ENCODE measurements around the gene PARD3. TPM values are rescaled to one million over a fixed set of nuclear protein-coding genes. Genes with fewer than 3 reads are reported as not detected.

Gene PARD3
- total RNA-seq, 1 donor from 2014 or later = 37.2 TPM

DNA sequence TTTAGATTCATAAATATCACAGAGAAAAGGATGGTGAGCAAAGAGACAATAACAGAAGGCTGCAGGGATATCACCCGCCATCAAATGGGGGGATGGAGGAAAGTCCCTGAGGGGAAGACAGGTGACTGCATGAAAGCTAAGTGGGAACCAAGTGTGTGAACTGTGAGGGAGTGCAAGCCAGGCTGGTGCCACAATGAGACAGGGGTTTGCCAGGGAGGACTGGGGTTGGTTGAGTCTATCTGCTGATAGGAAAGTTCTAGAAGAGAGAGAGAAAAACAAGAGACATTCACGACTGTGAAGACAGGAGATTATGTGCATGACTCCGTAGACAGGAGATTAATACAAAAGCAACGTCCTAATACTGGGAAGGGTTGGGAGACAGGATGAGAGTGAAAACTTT lies 376.4 kb downstream of the PARD3 start:
- DNase-seq (ENCODE audit: extremely low spot score, unreplicated experiment) = no peak
- Mint-ChIP-seq H3K4me3 (ENCODE audit: unreplicated experiment) (no peak overlapping the region), H3K27ac (ENCODE audit: unreplicated experiment) (no peak overlapping the region), H3K27me3 (ENCODE audit: unreplicated experiment) (no peaks in the 10 kb centered on the region), H3K36me3 (ENCODE audit: unreplicated experiment) (peaks cover 9% of the 10 kb centered on the region), H3K9me3 (ENCODE audit: unreplicated experiment) (no peaks in the 10 kb centered on the region), H3K4me1 (ENCODE audit: unreplicated experiment) (peaks cover 22% of the 10 kb centered on the region)
- TF ChIP-seq, protein P1, sequence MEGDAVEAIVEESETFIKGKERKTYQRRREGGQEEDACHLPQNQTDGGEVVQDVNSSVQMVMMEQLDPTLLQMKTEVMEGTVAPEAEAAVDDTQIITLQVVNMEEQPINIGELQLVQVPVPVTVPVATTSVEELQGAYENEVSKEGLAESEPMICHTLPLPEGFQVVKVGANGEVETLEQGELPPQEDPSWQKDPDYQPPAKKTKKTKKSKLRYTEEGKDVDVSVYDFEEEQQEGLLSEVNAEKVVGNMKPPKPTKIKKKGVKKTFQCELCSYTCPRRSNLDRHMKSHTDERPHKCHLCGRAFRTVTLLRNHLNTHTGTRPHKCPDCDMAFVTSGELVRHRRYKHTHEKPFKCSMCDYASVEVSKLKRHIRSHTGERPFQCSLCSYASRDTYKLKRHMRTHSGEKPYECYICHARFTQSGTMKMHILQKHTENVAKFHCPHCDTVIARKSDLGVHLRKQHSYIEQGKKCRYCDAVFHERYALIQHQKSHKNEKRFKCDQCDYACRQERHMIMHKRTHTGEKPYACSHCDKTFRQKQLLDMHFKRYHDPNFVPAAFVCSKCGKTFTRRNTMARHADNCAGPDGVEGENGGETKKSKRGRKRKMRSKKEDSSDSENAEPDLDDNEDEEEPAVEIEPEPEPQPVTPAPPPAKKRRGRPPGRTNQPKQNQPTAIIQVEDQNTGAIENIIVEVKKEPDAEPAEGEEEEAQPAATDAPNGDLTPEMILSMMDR (IDR thresholded peaks at IDR 0.05) = no peak

DNA sequence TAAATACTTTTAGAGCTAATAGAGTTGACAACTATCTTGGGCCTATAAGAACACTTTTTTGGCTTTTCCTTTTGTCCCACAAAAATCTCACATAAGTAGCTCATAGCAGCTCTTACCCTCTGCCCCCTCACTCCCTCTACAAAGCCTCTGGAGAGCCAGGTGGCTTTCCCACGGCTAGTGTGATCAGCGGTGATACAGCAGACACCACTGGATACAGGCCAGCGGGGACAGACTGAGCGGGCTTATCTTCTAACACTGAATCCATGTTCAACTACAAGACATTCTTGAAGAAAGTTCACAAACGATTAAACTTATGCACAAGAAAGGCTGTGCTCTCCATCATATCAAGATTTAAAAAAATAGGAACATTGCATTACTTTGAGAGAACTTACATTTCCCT lies 377.2 kb downstream of the PARD3 start:
- Mint-ChIP-seq H3K9me3 (ENCODE audit: unreplicated experiment) (no peaks in the 10 kb centered on the region), H3K4me1 (ENCODE audit: unreplicated experiment) (peaks cover 31% of the 10 kb centered on the region), H3K27me3 (ENCODE audit: unreplicated experiment) (no peaks in the 10 kb centered on the region), H3K36me3 (ENCODE audit: unreplicated experiment) (peaks cover 9% of the 10 kb centered on the region), H3K4me3 (ENCODE audit: unreplicated experiment) (no peak overlapping the region), H3K27ac (ENCODE audit: unreplicated experiment) (no peak overlapping the region)
- TF ChIP-seq, protein P1 (IDR thresholded peaks at IDR 0.05) = no peak
- DNase-seq (ENCODE audit: extremely low spot score, unreplicated experiment) = no peak

DNA sequence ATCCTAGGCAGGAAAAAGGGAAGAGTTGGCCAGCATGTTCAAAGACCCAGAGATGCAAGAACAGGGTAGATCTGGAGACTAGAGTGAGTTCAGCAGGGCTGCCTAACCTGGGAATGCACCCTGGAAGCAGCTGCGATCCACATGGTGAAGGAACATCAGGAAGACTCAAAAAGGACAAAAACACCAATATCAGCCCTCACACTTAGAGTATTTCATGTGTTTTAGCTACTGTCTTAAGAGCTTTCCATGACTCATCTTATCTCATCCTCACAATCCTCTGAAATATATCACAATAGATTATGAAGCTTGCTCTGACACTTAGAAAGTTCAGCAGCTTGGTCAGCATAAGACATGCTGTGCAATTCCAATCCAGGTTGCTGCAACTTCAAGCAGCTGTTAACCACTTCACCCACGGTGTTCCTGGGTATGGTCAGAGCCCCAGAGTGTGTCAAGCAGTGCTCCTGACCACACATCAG lies 380.9 kb downstream of the PARD3 start:
- H3K4me1 Mint-ChIP-seq (ENCODE audit: unreplicated experiment) = peaks cover 44% of the 10 kb centered on the region
- H3K27me3 Mint-ChIP-seq (ENCODE audit: unreplicated experiment) = no peaks in the 10 kb centered on the region
- H3K36me3 Mint-ChIP-seq (ENCODE audit: unreplicated experiment) = peaks cover 5% of the 10 kb centered on the region
- DNase-seq (ENCODE audit: extremely low spot score, unreplicated experiment) = no peak
- H3K9me3 Mint-ChIP-seq (ENCODE audit: unreplicated experiment) = no peaks in the 10 kb centered on the region
- peak overlapping the region; percentile 78 for H3K27ac Mint-ChIP-seq (ENCODE audit: unreplicated experiment)
- H3K4me3 Mint-ChIP-seq (ENCODE audit: unreplicated experiment) = peak overlapping the region; percentile 1
- TF ChIP-seq, protein P1 (IDR thresholded peaks at IDR 0.05) = no peak

DNA sequence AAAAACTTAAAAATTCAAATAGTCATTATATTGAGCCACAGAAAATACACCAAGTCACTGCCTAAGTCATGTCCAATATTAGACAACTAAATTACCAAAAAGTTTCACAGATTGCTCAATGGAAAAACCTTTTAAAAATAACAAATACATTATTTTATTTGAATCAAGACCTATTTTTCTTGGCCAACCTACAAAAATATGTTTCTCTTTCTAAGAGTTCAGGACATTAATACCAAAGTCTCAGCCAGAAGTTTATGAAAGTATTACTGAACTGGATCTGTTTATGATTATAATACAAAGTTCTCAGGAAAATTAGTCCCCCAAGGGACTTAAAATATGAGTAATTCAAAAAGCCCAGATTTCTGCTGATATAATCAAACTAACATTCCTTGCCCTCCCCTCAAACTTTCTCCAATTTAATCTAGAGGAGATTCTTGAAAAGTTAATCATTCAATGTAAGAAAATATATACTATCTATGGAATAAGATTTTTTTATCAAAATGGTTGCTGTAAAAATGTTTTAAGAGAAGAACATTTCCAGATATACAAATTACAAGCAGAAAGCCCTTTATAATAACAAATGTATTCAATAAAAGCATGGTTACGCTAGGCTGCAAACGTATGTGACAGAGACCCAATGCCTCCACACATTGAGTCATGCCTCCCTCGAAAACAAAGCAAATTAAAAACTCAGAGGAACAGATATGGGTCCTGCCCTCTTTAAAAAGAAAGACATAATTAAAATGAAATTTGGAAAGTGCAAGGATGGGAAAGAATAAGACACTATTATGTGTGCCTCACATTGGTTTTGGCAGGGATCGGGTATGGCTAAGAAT lies 381.6 kb downstream of the PARD3 start:
- H3K9me3 Mint-ChIP-seq (ENCODE audit: unreplicated experiment) = no peaks in the 10 kb centered on the region
- no peak for DNase-seq (ENCODE audit: extremely low spot score, unreplicated experiment)
- TF ChIP-seq, protein P1 (IDR thresholded peaks at IDR 0.05) = no peak
- H3K27me3 Mint-ChIP-seq (ENCODE audit: unreplicated experiment) = no peaks in the 10 kb centered on the region
- H3K4me3 Mint-ChIP-seq (ENCODE audit: unreplicated experiment) = peak overlapping the region; percentile 1
- H3K36me3 Mint-ChIP-seq (ENCODE audit: unreplicated experiment) = peaks cover 3% of the 10 kb centered on the region
- H3K4me1 Mint-ChIP-seq (ENCODE audit: unreplicated experiment) = peaks cover 43% of the 10 kb centered on the region
- peak overlapping the region; percentile 78 for H3K27ac Mint-ChIP-seq (ENCODE audit: unreplicated experiment)

DNA sequence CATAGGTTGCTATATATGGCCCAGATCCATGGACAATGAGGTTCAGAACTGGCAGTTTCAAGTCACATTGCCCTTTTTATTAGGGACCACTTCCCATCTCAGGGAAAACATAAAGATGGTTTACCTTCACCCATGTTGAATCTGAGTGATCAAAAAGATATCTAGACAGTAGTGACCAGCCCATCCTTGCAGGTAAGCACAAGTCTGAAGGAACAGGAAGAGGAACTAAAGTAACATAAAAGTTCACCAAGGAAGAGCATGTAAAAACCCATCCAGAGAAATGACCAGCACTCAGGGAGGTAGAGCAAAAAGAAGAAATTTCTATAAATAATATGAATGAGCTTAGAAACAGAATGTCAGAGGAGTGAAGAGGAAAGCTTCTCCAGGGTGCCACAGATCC lies 382.5 kb downstream of the PARD3 start:
- no peaks in the 10 kb centered on the region for H3K27me3 Mint-ChIP-seq (ENCODE audit: unreplicated experiment)
- H3K4me3 Mint-ChIP-seq (ENCODE audit: unreplicated experiment) = no peak overlapping the region
- H3K36me3 Mint-ChIP-seq (ENCODE audit: unreplicated experiment) = peaks cover 3% of the 10 kb centered on the region
- TF ChIP-seq, protein P1 (IDR thresholded peaks at IDR 0.05) = no peak
- peak overlapping the region; percentile 78 for H3K27ac Mint-ChIP-seq (ENCODE audit: unreplicated experiment)
- H3K4me1 Mint-ChIP-seq (ENCODE audit: unreplicated experiment) = peaks cover 48% of the 10 kb centered on the region
- DNase-seq (ENCODE audit: extremely low spot score, unreplicated experiment) = no peak
- no peaks in the 10 kb centered on the region for H3K9me3 Mint-ChIP-seq (ENCODE audit: unreplicated experiment)
